ENCODE data around the gene PNMA1. TPM values are rescaled to one million over a fixed set of nuclear protein-coding genes. Genes with fewer than 3 reads are reported as not detected.

PNMA1 gene
- total RNA-seq, 6 donors from 2014 or later, result 9.9 to 28.9 (median 15.2) TPM

DNA sequence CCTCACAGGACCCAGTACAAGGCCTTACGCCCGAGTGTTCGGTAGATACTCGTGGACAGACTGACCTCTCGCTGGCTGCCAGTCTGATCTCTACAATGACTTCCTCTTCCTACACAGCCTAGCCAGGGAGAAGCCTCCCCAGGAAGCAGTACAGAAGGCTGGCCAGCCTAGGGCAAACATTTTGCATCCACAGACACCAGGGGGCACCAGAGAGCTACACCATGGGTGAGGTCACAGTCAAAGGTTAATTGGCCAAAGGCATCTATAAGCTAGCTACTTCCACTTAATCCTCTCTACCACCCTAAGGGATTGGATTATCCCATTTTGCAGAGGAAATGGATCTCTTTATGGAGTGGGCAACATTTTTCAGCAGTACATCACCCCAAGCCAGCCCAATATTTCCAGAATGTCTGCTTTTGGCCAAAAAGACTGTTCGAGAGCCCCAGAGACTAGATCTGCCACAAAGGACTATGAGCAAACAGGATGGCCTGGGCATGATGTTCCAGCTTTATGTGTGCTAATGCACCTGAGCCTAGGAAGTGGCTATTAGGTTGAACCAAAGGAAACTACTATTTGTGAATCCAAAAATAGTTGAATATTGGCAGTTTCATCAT, 14.6 kb upstream of the PNMA1 start:
- Histone ChIP-seq H3K36me3 (peaks cover 23 to 89% (median 55%) of the 10 kb centered on the region in 4 donors), H3K4me3 (no peak overlapping the region), H3K4me1 (peaks cover 35 to 41% (median 38%) of the 10 kb centered on the region in 4 donors), H3K27me3 (no peaks in the 10 kb centered on the region), H3K27ac (peak overlapping the region; percentile 49 to 72 (median 63)), H3K9me3 (no peaks in the 10 kb centered on the region)
- peak; percentile 87 to 92 for ATAC-seq (ENCODE audit: low FRiP score in 2 of 2)
- WGBS, 2 donors, result 16 to 67% methylated on average over 1 to 6 of the region's 6 CpGs
- peak in 1 of 2 donors; percentile 91 for DNase-seq
- TF ChIP-seq POLR2AphosphoS5 (IDR thresholded peaks at IDR 0.05) (peak; percentile 48 to 73), POLR2A (IDR thresholded peaks at IDR 0.05) (no peak), EP300 (IDR thresholded peaks at IDR 0.05) (no peak), CTCF (IDR thresholded peaks at IDR 0.05) (peak; percentile 88 to 96 (median 94))

DNA sequence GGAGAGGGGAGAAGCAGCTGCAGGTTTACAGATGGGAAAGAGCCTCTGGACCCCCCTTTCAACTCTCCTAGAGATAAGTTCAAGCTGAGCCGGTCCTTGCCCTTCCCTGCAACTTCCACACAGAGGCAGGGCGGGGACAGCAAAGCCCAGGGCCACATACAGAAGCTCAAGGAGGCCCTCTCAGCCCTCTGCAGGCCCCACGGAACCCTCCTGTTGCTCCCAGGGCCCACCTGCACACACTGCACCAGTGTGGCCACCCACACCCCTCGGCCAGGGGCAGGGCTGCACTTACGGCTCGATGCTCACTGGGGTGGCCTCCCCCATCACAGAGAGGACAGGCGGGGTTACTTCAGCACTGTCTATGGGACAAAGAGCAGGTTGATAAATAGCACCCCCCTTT, 13.0 kb upstream of the PNMA1 start:
- H3K27me3 ChIP-seq, result no peaks in the 10 kb centered on the region
- ATAC-seq (ENCODE audit: low FRiP score in 2 of 2), result no peak
- H3K4me3 ChIP-seq, result no peak overlapping the region
- H3K27ac ChIP-seq, result peak overlapping the region in 2 of 4 donors; percentile 77 to 79
- WGBS, 2 donors, result 85 to 93% methylated on average over 6 to 7 of the region's 7 CpGs
- DNase-seq, result peak in 1 of 2 donors; percentile 44
- H3K4me1 ChIP-seq, result peaks cover 40 to 52% (median 47%) of the 10 kb centered on the region in 4 donors
- no peak for TF ChIP-seq POLR2AphosphoS5 (IDR thresholded peaks at IDR 0.05)
- TF ChIP-seq EP300 (IDR thresholded peaks at IDR 0.05), result no peak
- no peak for TF ChIP-seq POLR2A (IDR thresholded peaks at IDR 0.05)
- no peak for TF ChIP-seq CTCF (IDR thresholded peaks at IDR 0.05)
- H3K36me3 ChIP-seq, result peaks cover 27 to 92% (median 59%) of the 10 kb centered on the region in 4 donors
- no peaks in the 10 kb centered on the region for H3K9me3 ChIP-seq

- H3K27ac ChIP-seq, result peak overlapping the region in 3 of 4 donors; percentile 64 to 79 (median 77)
These were observed 12.1 kb upstream of the PNMA1 start for GRCh38 chr14:73726025-73726961.

More at GRCh38 chr14:73726025-73726961, 12.1 kb upstream of the PNMA1 start:
- ATAC-seq (ENCODE audit: low FRiP score in 2 of 2) (no peak), DNase-seq (no peak)
- Histone ChIP-seq H3K36me3 (peaks cover 34 to 92% (median 67%) of the 10 kb centered on the region in 4 donors), H3K9me3 (no peaks in the 10 kb centered on the region), H3K27me3 (no peaks in the 10 kb centered on the region), H3K4me3 (no peak overlapping the region), H3K4me1 (peaks cover 39 to 52% (median 47%) of the 10 kb centered on the region in 4 donors)
- no peak for TF ChIP-seq POLR2AphosphoS5 (IDR thresholded peaks at IDR 0.05)
- no peak for TF ChIP-seq POLR2A (IDR thresholded peaks at IDR 0.05)
- TF ChIP-seq CTCF (IDR thresholded peaks at IDR 0.05), result no peak
- no peak for TF ChIP-seq EP300 (IDR thresholded peaks at IDR 0.05)
- 78 to 83% methylated on average over 10 to 14 of the region's 14 CpGs for WGBS, 2 donors
